ENCODE measurements around the gene HMCN2. TPM values are rescaled to one million over a fixed set of nuclear protein-coding genes. Genes with fewer than 3 reads are reported as not detected.

Gene HMCN2
- total RNA-seq, 4 donors from 2014 or later = 24.8 to 61.7 (median 36.1) TPM

- TF ChIP-seq POLR2A (IDR thresholded peaks at IDR 0.05) (no peak), CTCF (IDR thresholded peaks at IDR 0.05) (no peak)
- no peak for DNase-seq
- Histone ChIP-seq H3K27me3 (no peaks in the 10 kb centered on the region), H3K4me3 (no peak overlapping the region), H3K27ac (no peak overlapping the region), H3K4me1 (no peaks in the 10 kb centered on the region), H3K9me3 (no peaks in the 10 kb centered on the region), H3K36me3 (no peaks in the 10 kb centered on the region)
Measured at GRCh38 chr9:130368631-130369103, 103.1 kb downstream of the HMCN2 start.

GRCh38 chr9:130370226-130370625, 104.7 kb downstream of the HMCN2 start:
- no peak overlapping the region for H3K27ac ChIP-seq
- no peak for TF ChIP-seq POLR2A (IDR thresholded peaks at IDR 0.05)
- no peak for TF ChIP-seq CTCF (IDR thresholded peaks at IDR 0.05)
- H3K4me3 ChIP-seq = no peak overlapping the region
- H3K4me1 ChIP-seq = no peaks in the 10 kb centered on the region
- H3K27me3 ChIP-seq = no peaks in the 10 kb centered on the region
- no peaks in the 10 kb centered on the region for H3K9me3 ChIP-seq
- no peaks in the 10 kb centered on the region for H3K36me3 ChIP-seq
- no peak for DNase-seq

- H3K36me3 ChIP-seq = no peaks in the 10 kb centered on the region
Measured at GRCh38 chr9:130371196-130371966, 105.8 kb downstream of the HMCN2 start.

GRCh38 chr9:130372057-130372456, 106.5 kb downstream of the HMCN2 start:
- H3K36me3 ChIP-seq = no peaks in the 10 kb centered on the region

More at GRCh38 chr9:130371196-130371966, 105.8 kb downstream of the HMCN2 start:
- DNase-seq = no peak
- Histone ChIP-seq H3K4me3 (no peak overlapping the region), H3K4me1 (no peaks in the 10 kb centered on the region), H3K27me3 (no peaks in the 10 kb centered on the region), H3K9me3 (no peaks in the 10 kb centered on the region), H3K27ac (no peak overlapping the region)
- no peak for TF ChIP-seq CTCF (IDR thresholded peaks at IDR 0.05)
- no peak for TF ChIP-seq POLR2A (IDR thresholded peaks at IDR 0.05)

GRCh38 chr9:130373679-130374325, 108.2 kb downstream of the HMCN2 start:
- H3K4me1 ChIP-seq = no peaks in the 10 kb centered on the region
- no peaks in the 10 kb centered on the region for H3K36me3 ChIP-seq
- H3K27me3 ChIP-seq = no peaks in the 10 kb centered on the region

More at GRCh38 chr9:130372057-130372456, 106.5 kb downstream of the HMCN2 start:
- Histone ChIP-seq H3K4me1 (no peaks in the 10 kb centered on the region), H3K4me3 (no peak overlapping the region), H3K27ac (no peak overlapping the region), H3K27me3 (no peaks in the 10 kb centered on the region), H3K9me3 (no peaks in the 10 kb centered on the region)
- DNase-seq = no peak
- TF ChIP-seq CTCF (IDR thresholded peaks at IDR 0.05) = no peak

More at GRCh38 chr9:130373679-130374325, 108.2 kb downstream of the HMCN2 start:
- Histone ChIP-seq H3K9me3 (no peaks in the 10 kb centered on the region), H3K4me3 (no peak overlapping the region), H3K27ac (no peak overlapping the region)
- DNase-seq = no peak
- TF ChIP-seq POLR2A (IDR thresholded peaks at IDR 0.05) (no peak), CTCF (IDR thresholded peaks at IDR 0.05) (no peak)
